ENCODE results near the gene SMTNL1.

SMTNL1 gene

GRCh38 chr11:57546869-57547475, 9.6 kb downstream of the SMTNL1 start:
- DNase-seq, result no peak

- DNase-seq, result peak; percentile 37
These were observed 10.5 kb downstream of the SMTNL1 start for GRCh38 chr11:57547854-57548377.

GRCh38 chr11:57549983-57550382, 12.6 kb downstream of the SMTNL1 start:
- DNase-seq, result no peak

GRCh38 chr11:57551941-57552340, 14.5 kb downstream of the SMTNL1 start:
- no peak for DNase-seq

- DNase-seq, result no peak
These were observed 15.1 kb downstream of the SMTNL1 start for GRCh38 chr11:57552479-57552878.

- DNase-seq, result no peak
These were observed 18.0 kb downstream of the SMTNL1 start for GRCh38 chr11:57555393-57555792.

GRCh38 chr11:57556041-57556440, 18.6 kb downstream of the SMTNL1 start:
- no peak for DNase-seq

GRCh38 chr11:57560146-57560545, 22.8 kb downstream of the SMTNL1 start:
- DNase-seq, result no peak

- no peak for DNase-seq
These were observed 25.2 kb downstream of the SMTNL1 start for GRCh38 chr11:57562596-57562995.

- no peak for DNase-seq
These were observed 28.9 kb downstream of the SMTNL1 start for GRCh38 chr11:57566005-57566904.

GRCh38 chr11:57566905-57567514, 29.6 kb downstream of the SMTNL1 start:
- no peak for DNase-seq

- DNase-seq, result peak; percentile 44
These were observed 30.3 kb downstream of the SMTNL1 start, which contains the start of gene UBE2L6 for GRCh38 chr11:57567515-57568329. Gene UBE2L6 (minus strand): TSS chr11:57567672. CDS start chr11:57567611, 61 bp downstream.

GRCh38 chr11:57568330-57568766, 31.0 kb downstream of the SMTNL1 start:
- DNase-seq, result peak; percentile 84

- DNase-seq, result no peak
These were observed 34.2 kb downstream of the SMTNL1 start for GRCh38 chr11:57571606-57572005.

GRCh38 chr11:57574061-57574460, 36.7 kb downstream of the SMTNL1 start:
- no peak for DNase-seq

- no peak for DNase-seq
These were observed 46.9 kb downstream of the SMTNL1 start for GRCh38 chr11:57584341-57584740.

GRCh38 chr11:57585301-57585700, 47.9 kb downstream of the SMTNL1 start:
- no peak for DNase-seq

- DNase-seq, result no peak
These were observed 49.4 kb downstream of the SMTNL1 start for GRCh38 chr11:57586711-57587245.

- no peak for DNase-seq
These were observed 50.8 kb downstream of the SMTNL1 start for GRCh38 chr11:57588046-57588710.

- no peak for DNase-seq
These were observed 59.0 kb downstream of the SMTNL1 start for GRCh38 chr11:57596266-57596885.

- no peak for DNase-seq
These were observed 60.1 kb downstream of the SMTNL1 start, which contains the start of gene SERPING1 for GRCh38 chr11:57597461-57597915. Gene SERPING1 (plus strand): TSS chr11:57597685. CDS start chr11:57598271, 586 bp downstream.
